Lower lobe of right lung (tissue), 2 donors: ENCODE data around the gene MTMR2. TPM values are rescaled to one million over a fixed set of nuclear protein-coding genes. Genes with fewer than 3 reads are reported as not detected.

ENCODE experiments used
- ATAC-seq, 2 donors: fragments of 200-7000 bp; cut with Tn5 transposase; one replicate each; pipeline ENCODE4 v1.9.1; 2020 to 2022; ENCODE audit warnings: mild to moderate bottlenecking in 2 of 2, moderate library complexity in 2 of 2
- DNase-seq: peaks from one replicate; pipeline ENCODE4 v3.0.0-alpha.2; 2020
- H3K27ac ChIP-seq: fragments of 200-600 bp; one replicate; pipeline ENCODE4 v1.8.0; 2022
- H3K27me3 ChIP-seq: fragments of 200-600 bp; one replicate; pipeline ENCODE4 v1.8.0; 2022; ENCODE audit warnings: low read depth
- H3K36me3 ChIP-seq: fragments of 200-600 bp; one replicate; pipeline ENCODE4 v1.8.0; 2022; ENCODE audit warnings: mild to moderate bottlenecking
- H3K4me1 ChIP-seq: fragments of 200-600 bp; one replicate; pipeline ENCODE4 v1.8.0; 2022
- H3K4me3 ChIP-seq: fragments of 200-600 bp; one replicate; pipeline ENCODE4 v1.8.0; 2022; ENCODE audit warnings: mild to moderate bottlenecking
- H3K9me3 ChIP-seq: fragments of 200-600 bp; one replicate; pipeline ENCODE4 v1.8.0; 2022
- CTCF ChIP-seq: fragments of 200-600 bp; IDR thresholded peaks from one replicate; pipeline ENCODE4 v1.8.0; 2022; ENCODE audit warnings: antibody characterized with exemption, mild to moderate bottlenecking
- intact Hi-C: fragments of 100-400 bp; cut with DNase I; formaldehyde crosslinking; loops from one replicate; pipeline ENCODE4 v1.11.0; 2022
- total RNA-seq: library from RNA; stranded (reverse); fragmentation: NEBNext Ultra II Directional; extraction: Animal tissue kit (Norgen Biotek cat#: 25700); gene quantifications from one replicate; pipeline ENCODE4 v1.2.1, GENCODE V29; 2021
- donor health status: DM: no; HTN: yes; CAD: no; lungs with severe emphysema.

Gene MTMR2
- total RNA-seq, 1 donor from 2014 or later = 24.9 TPM

- ATAC-seq = peak in 1 of 2 donors; percentile 55
- intact Hi-C loops = no loop called here
Measured at GRCh38 chr11:95833378-95833777, 90.5 kb downstream of the MTMR2 start.

GRCh38 chr11:95832763-95833162, 91.1 kb downstream of the MTMR2 start:
- ATAC-seq (no peak), DNase-seq (no peak)
- no peaks in the 10 kb centered on the region for H3K9me3 ChIP-seq
- H3K36me3 ChIP-seq = peaks cover 95% of the 10 kb centered on the region
- no peak for TF ChIP-seq CTCF
- no peak overlapping the region for H3K4me3 ChIP-seq
- H3K27ac ChIP-seq = no peak overlapping the region
- intact Hi-C loops = no loop called here
- no peaks in the 10 kb centered on the region for H3K27me3 ChIP-seq
- H3K4me1 ChIP-seq = no peaks in the 10 kb centered on the region

More at GRCh38 chr11:95833378-95833777, 90.5 kb downstream of the MTMR2 start:
- H3K27ac ChIP-seq = no peak overlapping the region
- TF ChIP-seq CTCF = no peak
- H3K9me3 ChIP-seq = no peaks in the 10 kb centered on the region
- no peaks in the 10 kb centered on the region for H3K4me1 ChIP-seq
- DNase-seq = no peak
- H3K27me3 ChIP-seq = no peaks in the 10 kb centered on the region
- H3K4me3 ChIP-seq = no peak overlapping the region
- H3K36me3 ChIP-seq = peaks cover 96% of the 10 kb centered on the region

GRCh38 chr11:95831198-95831883, 92.6 kb downstream of the MTMR2 start:
- ATAC-seq (no peak), DNase-seq (no peak)
- no peaks in the 10 kb centered on the region for H3K4me1 ChIP-seq
- H3K27ac ChIP-seq = no peak overlapping the region
- no peaks in the 10 kb centered on the region for H3K27me3 ChIP-seq
- intact Hi-C loops = no loop called here
- no peak for TF ChIP-seq CTCF
- no peak overlapping the region for H3K4me3 ChIP-seq
- peaks cover 84% of the 10 kb centered on the region for H3K36me3 ChIP-seq
- H3K9me3 ChIP-seq = no peaks in the 10 kb centered on the region

GRCh38 chr11:95829580-95830259, 94.2 kb downstream of the MTMR2 start:
- Histone ChIP-seq H3K9me3 (no peaks in the 10 kb centered on the region), H3K27ac (no peak overlapping the region), H3K4me3 (no peak overlapping the region), H3K27me3 (no peaks in the 10 kb centered on the region), H3K36me3 (peaks cover 76% of the 10 kb centered on the region), H3K4me1 (no peaks in the 10 kb centered on the region)
- no peak for DNase-seq
- no peak for ATAC-seq
- intact Hi-C loops = no loop called here
- no peak for TF ChIP-seq CTCF

GRCh38 chr11:95827696-95828095, 96.2 kb downstream of the MTMR2 start:
- Histone ChIP-seq H3K4me3 (no peak overlapping the region), H3K27me3 (no peaks in the 10 kb centered on the region), H3K27ac (no peak overlapping the region), H3K9me3 (no peaks in the 10 kb centered on the region), H3K36me3 (peaks cover 72% of the 10 kb centered on the region), H3K4me1 (no peaks in the 10 kb centered on the region)
- TF ChIP-seq CTCF = no peak
- intact Hi-C loops = no loop called here
- ATAC-seq (no peak), DNase-seq (no peak)
